ENCODE data around the gene PPP1R37. TPM values are rescaled to one million over a fixed set of nuclear protein-coding genes. Genes with fewer than 3 reads are reported as not detected.

PPP1R37 gene
- total RNA-seq, 3 donors from 2014 or later (not counting 1 experiment from before 2014, with no cell fraction given), result 23.8 to 29.3 (median 25.0) TPM

DNA sequence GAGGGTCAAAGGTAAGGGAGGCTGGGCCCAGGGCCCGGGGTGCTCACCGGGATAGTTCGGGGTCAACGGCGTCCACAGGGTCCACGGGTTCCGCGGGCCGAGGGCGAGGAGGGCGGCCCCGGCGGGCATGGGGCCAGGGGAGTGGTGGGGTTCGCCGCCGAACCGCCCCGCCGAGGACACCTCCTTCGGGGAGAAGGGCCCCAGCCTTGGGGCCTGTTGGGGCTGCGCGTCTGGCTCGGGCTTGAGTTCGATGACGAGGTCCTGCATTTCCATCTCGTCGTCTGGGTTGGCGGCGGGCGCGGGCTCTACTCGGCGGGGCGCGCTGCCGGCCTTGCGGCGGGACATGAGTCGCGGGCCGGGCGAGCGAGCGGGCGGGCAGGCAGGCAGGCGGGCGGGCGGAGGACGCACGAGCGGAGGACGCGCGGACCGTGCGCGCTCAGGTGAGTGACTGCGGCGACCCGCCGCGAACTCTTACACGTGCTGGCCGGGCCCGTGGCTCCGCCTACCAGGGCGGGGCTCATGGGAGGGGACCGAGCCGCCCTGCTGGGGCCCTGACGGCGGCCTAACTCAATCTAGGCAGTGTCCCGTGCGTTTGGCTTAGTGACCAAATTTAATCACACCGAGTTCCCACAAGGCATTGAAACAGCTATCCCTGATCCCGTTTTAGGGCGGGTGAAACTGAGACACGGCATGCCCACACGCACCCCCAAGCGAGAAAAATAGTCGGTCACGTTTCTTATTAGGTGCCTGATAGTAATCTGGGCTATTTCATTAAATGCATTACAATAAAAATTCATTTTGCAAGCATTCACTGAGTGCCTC is 16.7 kb upstream of the PPP1R37 start, which contains the start of gene ZNF296:
ZNF296 (minus strand) TSS at position 450 of the 822 bp plus-strand sequence; CDS start at position 345, 105 bp downstream.
- no peaks in the 10 kb centered on the region for H3K9me3 Mint-ChIP-seq
- under 1% methylated on average over 80 of the region's 81 CpGs for WGBS (ENCODE audit: insufficient coverage)
- intact Hi-C loops (cut with micrococcal nuclease), result loop anchor here (1.0 kb wide), 1 partner anchor 16 kb away; no protein-coding TSS in a partner anchor
- peaks cover 55% of the 10 kb centered on the region for H3K4me1 ChIP-seq (ENCODE audit: control insufficient read depth, insufficient read depth, low read length)
- peak within 1 kb of the TSS; percentile 89 for H3K4me3 Mint-ChIP-seq
- H3K4me3 ChIP-seq (ENCODE audit: low read length), result peak within 1 kb of the TSS; percentile 48
- no peaks in the 10 kb centered on the region for H3K9me3 ChIP-seq (ENCODE audit: control insufficient read depth, insufficient read depth, low read length)
- peak within 1 kb of the TSS; percentile 67 for H3K27ac ChIP-seq (ENCODE audit: low read length)
- H3K27me3 ChIP-seq (ENCODE audit: control insufficient read depth, insufficient read depth, low read length), result no peaks in the 10 kb centered on the region
- no peaks in the 10 kb centered on the region for H3K36me3 Mint-ChIP-seq
- no peaks in the 10 kb centered on the region for H3K27me3 Mint-ChIP-seq (ENCODE audit: low read depth in 2 of 2)
- peak within 1 kb of the TSS; percentile 82 to 89 for H3K27ac Mint-ChIP-seq
- peaks cover 32 to 51% of the 10 kb centered on the region in 2 donors for H3K4me1 Mint-ChIP-seq
- peak; percentile 73 to 88 for DNase-seq
- ATAC-seq, result peak; percentile 64 to 79 (median 70)
- peaks cover 14% of the 10 kb centered on the region for H3K36me3 ChIP-seq (ENCODE audit: control insufficient read depth, insufficient read depth, low read length)
- TF ChIP-seq, protein P1, sequence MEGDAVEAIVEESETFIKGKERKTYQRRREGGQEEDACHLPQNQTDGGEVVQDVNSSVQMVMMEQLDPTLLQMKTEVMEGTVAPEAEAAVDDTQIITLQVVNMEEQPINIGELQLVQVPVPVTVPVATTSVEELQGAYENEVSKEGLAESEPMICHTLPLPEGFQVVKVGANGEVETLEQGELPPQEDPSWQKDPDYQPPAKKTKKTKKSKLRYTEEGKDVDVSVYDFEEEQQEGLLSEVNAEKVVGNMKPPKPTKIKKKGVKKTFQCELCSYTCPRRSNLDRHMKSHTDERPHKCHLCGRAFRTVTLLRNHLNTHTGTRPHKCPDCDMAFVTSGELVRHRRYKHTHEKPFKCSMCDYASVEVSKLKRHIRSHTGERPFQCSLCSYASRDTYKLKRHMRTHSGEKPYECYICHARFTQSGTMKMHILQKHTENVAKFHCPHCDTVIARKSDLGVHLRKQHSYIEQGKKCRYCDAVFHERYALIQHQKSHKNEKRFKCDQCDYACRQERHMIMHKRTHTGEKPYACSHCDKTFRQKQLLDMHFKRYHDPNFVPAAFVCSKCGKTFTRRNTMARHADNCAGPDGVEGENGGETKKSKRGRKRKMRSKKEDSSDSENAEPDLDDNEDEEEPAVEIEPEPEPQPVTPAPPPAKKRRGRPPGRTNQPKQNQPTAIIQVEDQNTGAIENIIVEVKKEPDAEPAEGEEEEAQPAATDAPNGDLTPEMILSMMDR (IDR thresholded peaks at IDR 0.05), result no peak

DNA sequence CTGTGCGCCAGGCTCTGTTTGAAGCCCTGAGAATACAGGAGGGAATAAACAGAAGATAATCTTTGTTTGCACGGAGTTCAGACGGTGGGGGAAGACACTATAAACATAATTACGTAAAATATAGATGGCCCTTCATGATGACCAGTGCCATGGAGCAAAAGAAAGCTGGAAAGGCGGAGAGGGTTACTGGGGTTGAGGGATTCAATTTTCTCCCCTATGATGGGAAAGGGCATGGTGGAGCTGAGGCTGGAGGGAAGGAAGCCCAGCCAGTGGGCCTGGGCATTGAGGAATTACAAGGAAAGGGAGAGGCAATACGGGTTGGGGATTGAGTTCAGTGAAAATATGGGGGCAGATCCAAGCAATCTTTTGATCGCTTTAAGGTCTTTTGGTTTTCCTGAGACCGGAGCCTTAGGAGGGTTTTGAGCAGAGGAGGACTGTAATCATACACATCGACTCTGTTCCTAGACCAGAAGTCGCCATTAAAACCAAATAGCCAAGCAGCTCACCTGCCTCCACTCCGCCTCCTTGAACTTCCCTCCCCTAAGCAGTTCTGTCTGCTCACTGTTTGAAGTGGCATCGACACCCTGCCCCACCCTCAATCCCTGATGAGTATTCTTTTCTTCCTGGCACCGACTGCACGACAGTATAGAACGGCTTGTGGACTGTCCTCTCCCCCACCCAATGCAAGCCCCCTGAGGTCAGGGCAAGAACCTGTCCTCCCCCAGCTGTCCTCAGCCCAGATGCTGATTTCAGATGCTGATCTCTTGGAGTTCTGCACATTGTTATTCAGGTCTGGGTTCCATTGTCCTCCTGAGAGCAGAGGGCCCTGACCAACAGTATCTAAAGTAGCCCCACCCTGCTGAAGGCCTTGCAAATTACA is 15.9 kb upstream of the PPP1R37 start:
- no peaks in the 10 kb centered on the region for H3K9me3 ChIP-seq (ENCODE audit: control insufficient read depth, insufficient read depth, low read length)
- WGBS (ENCODE audit: insufficient coverage), result 70% methylated on average over 15 of the region's 15 CpGs
- peaks cover 55% of the 10 kb centered on the region for H3K4me1 ChIP-seq (ENCODE audit: control insufficient read depth, insufficient read depth, low read length)
- Mint-ChIP-seq H3K27ac (peak overlapping the region; percentile 82 to 89), H3K4me3 (peak overlapping the region; percentile 89), H3K27me3 (ENCODE audit: low read depth in 2 of 2) (no peaks in the 10 kb centered on the region), H3K9me3 (no peaks in the 10 kb centered on the region), H3K36me3 (peaks cover 6% of the 10 kb centered on the region), H3K4me1 (peaks cover 40 to 59% of the 10 kb centered on the region in 2 donors)
- ATAC-seq, result no peak
- peak in 1 of 2 donors; percentile 34 for DNase-seq
- peak overlapping the region; percentile 23 for H3K4me3 ChIP-seq (ENCODE audit: low read length)
- peak overlapping the region; percentile 47 for H3K27ac ChIP-seq (ENCODE audit: low read length)
- intact Hi-C loops (cut with micrococcal nuclease), result loop anchor here (1.0 kb wide), 1 partner anchor 15 kb away; no protein-coding TSS in a partner anchor
- H3K27me3 ChIP-seq (ENCODE audit: control insufficient read depth, insufficient read depth, low read length), result no peaks in the 10 kb centered on the region
- H3K36me3 ChIP-seq (ENCODE audit: control insufficient read depth, insufficient read depth, low read length), result peaks cover 12% of the 10 kb centered on the region
- TF ChIP-seq, protein P1 (IDR thresholded peaks at IDR 0.05), result no peak

DNA sequence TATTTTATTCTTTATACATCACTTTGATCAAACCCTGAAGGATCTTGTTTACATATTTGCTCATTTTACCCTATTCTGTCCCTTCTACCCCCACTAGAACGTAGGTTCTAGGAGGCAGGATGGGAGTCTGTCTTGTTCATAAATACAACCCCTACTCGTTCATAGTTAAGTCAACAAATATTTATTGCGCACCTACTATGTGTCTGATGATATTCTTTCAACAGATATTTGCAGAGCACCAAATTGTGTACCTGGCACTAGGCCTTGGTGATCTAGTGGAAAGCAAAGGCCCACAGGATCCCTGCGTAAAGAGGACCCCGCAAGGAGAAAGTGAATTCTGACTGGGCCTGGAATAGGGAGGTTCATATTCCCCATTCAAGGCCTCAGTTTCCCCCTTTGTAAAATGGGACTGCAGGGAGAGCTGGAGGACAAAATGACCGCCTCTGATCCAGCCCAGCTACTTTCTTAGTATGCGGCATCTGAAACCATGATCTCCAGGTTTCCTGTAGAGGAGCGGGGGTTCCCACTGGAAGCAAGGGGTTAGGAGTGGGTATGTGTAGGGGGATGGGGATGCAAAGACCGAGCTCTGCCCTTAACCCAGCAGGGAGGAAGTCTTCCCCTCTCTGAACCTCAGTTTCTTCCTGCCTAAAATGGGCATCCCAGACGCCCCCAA is 14.5 kb upstream of the PPP1R37 start:
- intact Hi-C loops (cut with micrococcal nuclease), result loop anchor here (2.0 kb wide), 1 partner anchor 100 kb away; the partner anchor contains the start of genes BLOC1S3 and TRAPPC6A
- H3K27me3 Mint-ChIP-seq (ENCODE audit: low read depth in 2 of 2), result no peaks in the 10 kb centered on the region
- Histone ChIP-seq H3K36me3 (ENCODE audit: control insufficient read depth, insufficient read depth, low read length) (peaks cover 10% of the 10 kb centered on the region), H3K9me3 (ENCODE audit: control insufficient read depth, insufficient read depth, low read length) (no peaks in the 10 kb centered on the region), H3K27ac (ENCODE audit: low read length) (peak overlapping the region; percentile 32), H3K27me3 (ENCODE audit: control insufficient read depth, insufficient read depth, low read length) (no peaks in the 10 kb centered on the region), H3K4me1 (ENCODE audit: control insufficient read depth, insufficient read depth, low read length) (peaks cover 55% of the 10 kb centered on the region), H3K4me3 (ENCODE audit: low read length) (peak overlapping the region; percentile 71)
- peak overlapping the region; percentile 96 for H3K27ac Mint-ChIP-seq
- peaks cover 44 to 62% of the 10 kb centered on the region in 2 donors for H3K4me1 Mint-ChIP-seq
- 66% methylated on average over 9 of the region's 10 CpGs for WGBS (ENCODE audit: insufficient coverage)
- peak overlapping the region; percentile 97 for H3K4me3 Mint-ChIP-seq
- no peaks in the 10 kb centered on the region for H3K9me3 Mint-ChIP-seq
- peaks cover 9% of the 10 kb centered on the region for H3K36me3 Mint-ChIP-seq
- no peak for ATAC-seq
- DNase-seq, result no peak
- TF ChIP-seq, protein P1 (IDR thresholded peaks at IDR 0.05), result no peak

Measured in natural killer cell (primary cell).